Colonic mucosa (tissue), 4 donors: ENCODE data around the gene MCFD2. TPM values are rescaled to one million over a fixed set of nuclear protein-coding genes. Genes with fewer than 3 reads are reported as not detected.

Source experiments
- DNase-seq: peaks from one replicate; pipeline ENCODE4 v3.0.0-alpha.2; 2020
- H3K27ac ChIP-seq: fragments of 200-600 bp; one replicate; pipeline ENCODE4 v1.8.0; 2021
- H3K27me3 ChIP-seq: fragments of 200-600 bp; one replicate; pipeline ENCODE4 v1.8.0; 2021
- H3K36me3 ChIP-seq: fragments of 200-600 bp; one replicate; pipeline ENCODE4 v1.8.0; 2021
- H3K4me1 ChIP-seq: fragments of 200-600 bp; one replicate; pipeline ENCODE4 v1.8.0; 2021; ENCODE audit warnings: mild to moderate bottlenecking
- H3K4me3 ChIP-seq: fragments of 200-600 bp; one replicate; pipeline ENCODE4 v1.8.0; 2021
- H3K9ac ChIP-seq, 2 donors: one replicate each; pipeline ENCODE4 v1.7.0; 2013; ENCODE audit warnings: control low read depth in 2 of 2, low read depth in 2 of 2, low read length in 2 of 2
- H3K9me3 ChIP-seq: fragments of 200-600 bp; one replicate; pipeline ENCODE4 v1.8.0; 2021
- CTCF ChIP-seq: fragments of 200-600 bp; IDR thresholded peaks from one replicate; pipeline ENCODE4 v1.8.0; 2022; ENCODE audit warnings: antibody characterized with exemption, mild to moderate bottlenecking
- intact Hi-C: fragments of 100-400 bp; cut with DNase I; formaldehyde crosslinking; loops from one replicate; pipeline ENCODE4 v1.14.1; 2022
- total RNA-seq, 2 donors: library from RNA; stranded (reverse); fragmentation: NEBNext Ultra II Directional in 1 of 2; extraction: Animal tissue kit (Norgen Biotek cat#: 25700) in 1 of 2; gene quantifications; one replicate each; pipeline ENCODE4 v1.2.1, GENCODE V29; 2021
- donor health status: healthy.
- donor health status: DM: no; HTN: no; CAD: no.
- donor health status: DM: no; HTN: no; CAD: no.

Gene MCFD2
- total RNA-seq, 2 donors from 2014 or later: 44.0 to 54.8 TPM

GRCh38 chr2:46901611-46902010 lies 14.0 kb downstream of the MCFD2 start:
- H3K4me1 ChIP-seq: no peaks in the 10 kb centered on the region
- H3K9ac ChIP-seq: no peak overlapping the region
- H3K27ac ChIP-seq: no peak overlapping the region
- no peaks in the 10 kb centered on the region for H3K9me3 ChIP-seq
- H3K4me3 ChIP-seq: no peak overlapping the region
- DNase-seq: no peak
- intact Hi-C loops: no loop called here
- TF ChIP-seq CTCF: no peak
- no peaks in the 10 kb centered on the region for H3K27me3 ChIP-seq
- no peaks in the 10 kb centered on the region for H3K36me3 ChIP-seq

GRCh38 chr2:46900381-46900780 lies 15.2 kb downstream of the MCFD2 start:
- Histone ChIP-seq H3K27ac (no peak overlapping the region), H3K36me3 (no peaks in the 10 kb centered on the region), H3K9me3 (no peaks in the 10 kb centered on the region), H3K9ac (no peak overlapping the region), H3K4me1 (no peaks in the 10 kb centered on the region), H3K27me3 (no peaks in the 10 kb centered on the region), H3K4me3 (no peak overlapping the region)
- DNase-seq: no peak
- TF ChIP-seq CTCF: no peak
- intact Hi-C loops: no loop called here

GRCh38 chr2:46899053-46899452 lies 16.6 kb downstream of the MCFD2 start:
- no peak overlapping the region for H3K27ac ChIP-seq
- H3K4me3 ChIP-seq: no peak overlapping the region
- DNase-seq: no peak
- intact Hi-C loops: no loop called here
- TF ChIP-seq CTCF: no peak
- no peaks in the 10 kb centered on the region for H3K9me3 ChIP-seq
- H3K9ac ChIP-seq: no peak overlapping the region
- no peaks in the 10 kb centered on the region for H3K36me3 ChIP-seq
- no peaks in the 10 kb centered on the region for H3K4me1 ChIP-seq
- no peaks in the 10 kb centered on the region for H3K27me3 ChIP-seq

- Histone ChIP-seq H3K9me3 (no peaks in the 10 kb centered on the region), H3K4me3 (no peak overlapping the region), H3K36me3 (no peaks in the 10 kb centered on the region), H3K4me1 (no peaks in the 10 kb centered on the region), H3K27me3 (no peaks in the 10 kb centered on the region), H3K9ac (no peak overlapping the region), H3K27ac (no peak overlapping the region)
- TF ChIP-seq CTCF: no peak
- intact Hi-C loops: no loop called here
- no peak for DNase-seq
Observed at GRCh38 chr2:46898024-46898423, 17.6 kb downstream of the MCFD2 start.

- intact Hi-C loops: no loop called here
- Histone ChIP-seq H3K9me3 (no peaks in the 10 kb centered on the region), H3K4me1 (no peaks in the 10 kb centered on the region), H3K36me3 (no peaks in the 10 kb centered on the region), H3K27me3 (no peaks in the 10 kb centered on the region), H3K27ac (no peak overlapping the region), H3K9ac (no peak overlapping the region), H3K4me3 (no peak overlapping the region)
- DNase-seq: no peak
- no peak for TF ChIP-seq CTCF
Observed at GRCh38 chr2:46893269-46893939, 22.2 kb downstream of the MCFD2 start.
